B cell (primary cell): Measurements from ENCODE around the gene PCLO.

Source experiments
- CTCF ChIP-seq: fragments of 200-600 bp; IDR thresholded peaks from one replicate; pipeline ENCODE4 v1.8.0; 2022; ENCODE audit warnings: antibody characterized with exemption, mild to moderate bottlenecking
- EZH2 ChIP-seq: IDR thresholded peaks from 2 replicates; pipeline ENCODE4 v1.6.1; 2012; ENCODE audit warnings: borderline replicate concordance, low read depth, mild to moderate bottlenecking, moderate library complexity, low read length; ENCODE audit not compliant: insufficient read depth, poor library complexity, severe bottlenecking

GRCh38 chr7:83148776-83149175 is 13.9 kb downstream of the PCLO start:
- TF ChIP-seq CTCF: no peak
- no peak for TF ChIP-seq EZH2
